H1 (cell line): ENCODE measurements around the gene NCCRP1. TPM values are rescaled to one million over a fixed set of nuclear protein-coding genes. Genes with fewer than 3 reads are reported as not detected.

ENCODE experiments used
- CREB1 ChIP-seq: IDR thresholded peaks from 2 replicates; pipeline ENCODE4 v1.6.1; 2012; ENCODE audit warnings: inconsistent platforms
- EZH2 ChIP-seq: fragments of 200-600 bp; sonication (generic); IDR thresholded peaks from 2 replicates; pipeline ENCODE4 v1.7.1; 2012; ENCODE audit warnings: low read depth, mild to moderate bottlenecking, moderate library complexity, low read length, inconsistent platforms; ENCODE audit not compliant: severe bottlenecking
- FOSL1 ChIP-seq: IDR thresholded peaks from 2 replicates; pipeline ENCODE4 v1.6.1; 2011; ENCODE audit warnings: mild to moderate bottlenecking, low read depth, low read length, moderate library complexity; ENCODE audit not compliant: insufficient read depth
- JUN ChIP-seq: IDR thresholded peaks from 2 replicates; pipeline ENCODE4 v1.6.1; 2011; ENCODE audit warnings: low read depth, mild to moderate bottlenecking, improper control_type of control experiment, low read length
- NANOG ChIP-seq: IDR thresholded peaks from 2 replicates; pipeline ENCODE4 v1.6.1; 2011; ENCODE audit warnings: low read length, low read depth, mild to moderate bottlenecking, inconsistent platforms; ENCODE audit not compliant: insufficient read depth, poor library complexity, severe bottlenecking
- POLR2AphosphoS5 ChIP-seq: IDR thresholded peaks from 2 replicates; pipeline ENCODE4 v1.6.1; 2011; ENCODE audit warnings: low read depth, low read length
- SP4 ChIP-seq: IDR thresholded peaks from 2 replicates; pipeline ENCODE4 v1.6.1; 2012; ENCODE audit warnings: low read length, inconsistent platforms
- SRF ChIP-seq: IDR thresholded peaks from 2 replicates; pipeline ENCODE4 v1.6.1; 2011; ENCODE audit warnings: mild to moderate bottlenecking, low read depth, low read length, moderate library complexity
- TAF7 ChIP-seq: optimal IDR thresholded peaks from 2 replicates; pipeline ENCODE3; 2011; ENCODE audit warnings: low read depth, mild to moderate bottlenecking, inconsistent platforms, low read length, moderate library complexity, borderline replicate concordance
- polyA plus RNA-seq, 7 experiments: library from polyadenylated mRNA; depleted of rRNA in 3 of 7; stranded (reverse) in 5 of 7; unstranded in 2 of 7; fragments of >200 nt in 5 of 7; fragments of 200-250 nt in 2 of 7; gene quantifications; 1 replicate in 5 of 7; 2 replicates in 1 of 7; 4 replicates in 1 of 7; pipeline versions ENCODE4 v1.2.1 to v1.2.3, GENCODE V29; 2011 to 2013; ENCODE audit warnings: missing spikeins in 2 of 7, mixed read lengths in 2 of 7
- total RNA-seq: library from RNA; stranded (reverse); fragmentation: NEBNext Ultra II Directional; extraction: Animal tissue kit (Norgen Biotek cat#: 25700); gene quantifications from 2 replicates; pipeline ENCODE4 v1.2.1, GENCODE V29; 2021

NCCRP1 gene
- total and polyA plus RNA-seq, 2 of the 8 experiments (the other 6 are each of a cell fraction or from before 2014, with no cell fraction given), result 2.8 to 7.9 TPM

DNA sequence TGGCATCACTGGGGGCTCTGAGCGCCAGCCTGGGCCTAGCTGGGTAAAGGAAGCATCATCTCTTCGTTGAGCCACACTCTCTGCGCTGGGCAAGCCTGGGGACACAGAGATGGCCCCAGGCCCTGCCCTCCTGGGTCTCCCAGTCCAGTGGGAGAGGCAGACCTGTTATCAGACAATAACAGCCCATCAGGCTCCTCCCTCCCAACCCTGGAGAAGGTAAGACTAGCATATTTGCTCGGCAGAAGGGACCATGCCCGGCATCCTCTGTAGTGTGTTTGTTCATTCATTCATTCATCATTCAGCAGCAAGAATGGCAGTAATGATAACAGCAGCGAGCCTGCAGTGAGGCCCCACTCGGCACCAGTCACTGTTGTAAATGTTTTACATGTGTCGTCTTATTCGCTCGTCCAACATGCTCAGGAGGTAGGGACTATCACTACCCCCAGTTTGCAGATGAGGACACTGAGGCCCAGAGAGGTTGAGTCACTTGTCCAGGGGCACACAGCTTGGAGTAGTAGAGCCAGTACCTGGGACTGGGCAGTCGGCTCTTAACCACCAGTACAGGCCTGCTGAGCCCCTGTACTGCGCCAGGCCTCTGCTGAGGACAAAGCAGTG is 38.0 kb upstream of the NCCRP1 start (continued):
- TF ChIP-seq NANOG, result no peak
- TF ChIP-seq JUN, result no peak
- TF ChIP-seq SRF, result no peak
- no peak for TF ChIP-seq CREB1
- TF ChIP-seq POLR2AphosphoS5, result no peak
- TF ChIP-seq EZH2, result no peak
- TF ChIP-seq FOSL1, result no peak
- no peak for TF ChIP-seq TAF7
- TF ChIP-seq SP4, result no peak
- TF ChIP-seq, all 59 proteins: peak for 0
